K562 (cell line): ENCODE results near the gene BCAS3. TPM values are rescaled to one million over a fixed set of nuclear protein-coding genes. Genes with fewer than 3 reads are reported as not detected.

Source experiments
- ATAC-seq: fragments of 200-7000 bp; cut with Tn5 transposase; 3 replicates; pipeline ENCODE4 v1.9.1; 2020; ENCODE audit warnings: moderate library complexity
- BruUV-seq: library from RNA; stranded (reverse); fragments of 400-500 nt; replicated peaks from 2 replicates; lab custom pipeline; 2021; lab: Mats Ljungman, UMichigan
- CTCF ChIA-PET: fragments of 300-600 bp; formaldehyde crosslinking; extraction: SDS; loops from one replicate; lab custom pipeline; 2021; ENCODE audit warnings: low intra/inter-chr PET ratio; lab: Yijun Ruan, JAX
- POLR2A ChIA-PET: fragments of 300-600, 350-650 bp; sonication (Branson Sonifier 250); formaldehyde crosslinking; extraction: SDS; loops from one replicate; lab custom pipeline; 2021; ENCODE audit warnings: antibody characterized with exemption, inconsistent platforms; lab: Yijun Ruan, JAX
- DNase-seq, 4 experiments: peaks; one replicate each; pipeline versions ENCODE4 v3.0.0 to v3.0.0-alpha.2; 2011 to 2018; ENCODE audit warnings: low spot score in 3 of 4, mixed read lengths in 3 of 4; ENCODE audit errors: extremely low read depth in 1 of 4
- FAIRE-seq: peaks from 2 replicates; lab custom pipeline; 2011; peaks lifted over from hg19 to GRCh38; lab: Jason Lieb, UNC
- H2AFZ ChIP-seq: 2 replicates; pipeline ENCODE4 v1.6.0; 2011; ENCODE audit warnings: low read depth, low read length, control low read depth, inconsistent platforms
- H3K27ac ChIP-seq: fragments of 200-600 bp; 3 replicates; pipeline ENCODE4 v1.8.0; 2011; ENCODE audit warnings: low read depth, mild to moderate bottlenecking, control low read depth, inconsistent platforms, low read length, moderate library complexity, mixed read lengths; ENCODE audit errors: extremely low read depth
- H3K27me3 ChIP-seq, 2 experiments: fragments of 300-600 bp in 1 of 2; 2 replicates in 1 of 2; 3 replicates in 1 of 2; pipeline versions ENCODE4 v1.6.0 to v1.8.0; 2011; ENCODE audit warnings: inconsistent platforms in 2 of 2, low read length in 2 of 2, mild to moderate bottlenecking in 1 of 2, mixed read lengths in 1 of 2, moderate library complexity in 1 of 2; ENCODE audit not compliant: control insufficient read depth in 2 of 2, insufficient read depth in 2 of 2
- H3K36me3 ChIP-seq: fragments of 300-600 bp; 3 replicates; pipeline ENCODE4 v1.8.0; 2011; ENCODE audit warnings: mild to moderate bottlenecking, low read length, inconsistent platforms; ENCODE audit not compliant: control insufficient read depth, insufficient read depth
- H3K4me1 ChIP-seq, 2 experiments: fragments of 200-600 bp in 1 of 2; replicated peaks in 1 of 2; 2 replicates in 1 of 2; 3 replicates in 1 of 2; pipeline versions ENCODE4 v1.5.1 to v1.8.0; 2011; ENCODE audit warnings: inconsistent platforms in 2 of 2, low read length in 2 of 2, mild to moderate bottlenecking in 1 of 2, mixed read lengths in 1 of 2, moderate library complexity in 1 of 2; ENCODE audit not compliant: control insufficient read depth in 2 of 2, insufficient read depth in 2 of 2
- H3K4me2 ChIP-seq: 2 replicates; pipeline ENCODE4 v1.6.1; 2011; ENCODE audit warnings: low read length, control low read depth, inconsistent platforms, mixed read lengths; ENCODE audit not compliant: insufficient read depth
- H3K4me3 ChIP-seq: fragments of 200-600 bp; sonication (generic), shearing (Covaris generic); 2 replicates; pipeline ENCODE4 v1.5.1; 2016; ENCODE audit warnings: control low read depth, inconsistent platforms
- H3K79me2 ChIP-seq: fragments of 200-600 bp; 3 replicates; pipeline ENCODE4 v1.8.0; 2011; ENCODE audit warnings: low read length, inconsistent platforms; ENCODE audit not compliant: control insufficient read depth, insufficient read depth
- H3K9ac ChIP-seq, 2 experiments: 2 replicates each; pipeline versions ENCODE4 v1.6.0 to v1.6.1; 2011; ENCODE audit warnings: low read depth in 2 of 2, low read length in 2 of 2, control low read depth in 1 of 2, inconsistent platforms in 1 of 2, mild to moderate bottlenecking in 1 of 2, mixed read lengths in 1 of 2; ENCODE audit not compliant: insufficient read depth in 1 of 2
- H3K9me1 ChIP-seq: one replicate; pipeline ENCODE4 v1.6.0; 2011; ENCODE audit warnings: inconsistent platforms, mild to moderate bottlenecking, low read length, moderate library complexity; ENCODE audit not compliant: control insufficient read depth, insufficient read depth
- H3K9me3 ChIP-seq: replicated peaks from 2 replicates; pipeline ENCODE4 v1.5.1; 2011; ENCODE audit warnings: low read depth, low read length, inconsistent platforms; ENCODE audit not compliant: control insufficient read depth, insufficient read depth
- H4K20me1 ChIP-seq: replicated peaks from 2 replicates; pipeline ENCODE4 v1.6.1; 2011; ENCODE audit warnings: low read length, inconsistent platforms, mixed read lengths; ENCODE audit not compliant: control insufficient read depth, insufficient read depth
- BDP1 ChIP-seq: IDR thresholded peaks from 3 replicates; pipeline ENCODE4 v1.6.1; 2011; ENCODE audit not compliant: insufficient read length, insufficient read depth
- DDX20 ChIP-seq: fragments of 450-650 bp; IDR thresholded peaks from 2 replicates; pipeline ENCODE4 v1.6.1; 2016; ENCODE audit warnings: missing genetic modification characterization, low read depth, mild to moderate bottlenecking, missing compliant biosample characterization, moderate library complexity
- KAT7 ChIP-seq: sonication (generic); formaldehyde crosslinking; IDR thresholded peaks from 2 replicates; pipeline ENCODE4 v1.8.0; 2022; ENCODE audit warnings: missing genetic modification reagents, mild to moderate bottlenecking, borderline replicate concordance
- PTTG1 ChIP-seq: fragments of 450-650 bp; IDR thresholded peaks from 2 replicates; pipeline ENCODE4 v1.6.1; 2016; ENCODE audit warnings: low read depth, mild to moderate bottlenecking, missing genetic modification characterization, missing compliant biosample characterization
- ZNF707 ChIP-seq: fragments of 250-450 bp; sonication (Bioruptor Pico); conservative IDR thresholded peaks from 2 replicates; pipeline ENCODE4 v1.8.0; 2022; ENCODE audit warnings: inconsistent platforms, mild to moderate bottlenecking, moderate library complexity
- WGBS: fragments of 100-300 bp; shearing (Covaris generic); methylation state at CpG from one replicate; pipeline ENCODE4 v1.1.6; 2016; ENCODE audit warnings: low coverage, mixed read lengths; ENCODE audit not compliant: insufficient coverage; ENCODE audit errors: missing lambda C conversion rate; 5-methylcytosine and 5-hydroxymethylcytosine counted together
- in situ Hi-C: fragments of 300-500 bp; cut with MboI; formaldehyde crosslinking; loops from 4 replicates; pipeline ENCODE4 v1.15.0; 2018; ENCODE audit warnings: inconsistent platforms, mixed read lengths
- intact Hi-C: fragments of 100-400 bp; cut with micrococcal nuclease; formaldehyde crosslinking; loops from 2 replicates; pipeline ENCODE4 v1.14.2; 2022
- polyA plus RNA-seq, 8 experiments: library from polyadenylated mRNA; depleted of rRNA in 4 of 8; stranded (reverse) in 5 of 8; unstranded in 3 of 8; fragments of >200 nt; fragmentation: Nextera tagmentation in 2 of 8; fragmentation: Illumina TruSeq in 1 of 8; extraction: Ambion mirVana in 2 of 8; extraction: Trizol in 1 of 8; gene quantifications; 2 replicates each; pipeline versions ENCODE4 v1.2.1 to v1.2.3, GENCODE V29; 2011 to 2014; ENCODE audit warnings: inconsistent platforms in 1 of 8, missing spikeins in 1 of 8
- total RNA-seq, 7 experiments: library from RNA; depleted of rRNA in 6 of 7; stranded (reverse); fragments of >200 nt in 6 of 7; fragmentation: Illumina TruSeq in 2 of 7; extraction: Trizol in 2 of 7; gene quantifications; 2 replicates each; pipeline versions ENCODE4 v1.2.1 to v1.2.3, GENCODE V29; 2011 to 2021; ENCODE audit warnings: low replicate concordance in 1 of 7
- TF ChIP-seq, protein P1 (sequence below): fragments of 200-800 bp; sonication (Bioruptor generic); IDR thresholded peaks from 2 replicates; pipeline ENCODE4 v1.6.1; 2017; ENCODE audit warnings: missing genetic modification characterization, missing compliant biosample characterization
- TF ChIP-seq, protein P2 (sequence below): fragments of 250-450 bp; sonication (Bioruptor Pico); IDR thresholded peaks from 2 replicates; pipeline ENCODE4 v1.4.0; 2020; ENCODE audit warnings: borderline replicate concordance
- TF ChIP-seq, protein P3 (sequence below): sonication (generic); formaldehyde crosslinking; IDR thresholded peaks from 2 replicates; pipeline ENCODE4 v1.9.0; 2022; ENCODE audit warnings: mild to moderate bottlenecking, missing genetic modification reagents

BCAS3 gene
- total and polyA plus RNA-seq, 9 of the 15 experiments (the other 6 are each of a cell fraction or from before 2014, with no cell fraction given) = 1.9 to 5.5 (median 3.5) TPM

DNA sequence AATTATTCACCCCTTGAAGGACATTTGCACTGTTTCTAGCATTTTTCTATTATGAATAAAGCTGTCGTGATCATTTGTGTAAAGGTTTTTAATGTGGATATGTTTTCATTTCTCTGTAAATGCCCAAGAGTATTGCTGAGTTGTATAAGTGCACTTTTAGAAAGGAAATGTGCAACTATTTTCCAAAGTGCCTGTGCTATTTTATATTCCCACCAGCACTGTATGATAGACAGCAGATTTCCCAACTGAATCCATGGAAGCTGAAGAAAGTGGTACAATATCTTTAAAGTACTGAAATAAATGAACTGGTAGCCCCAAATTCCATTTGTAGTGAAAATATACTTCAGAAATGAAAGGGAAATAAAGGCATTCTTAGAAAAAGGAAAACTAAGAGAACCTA is 238.4 kb downstream of the BCAS3 start (continued):
- TF ChIP-seq, protein P1, sequence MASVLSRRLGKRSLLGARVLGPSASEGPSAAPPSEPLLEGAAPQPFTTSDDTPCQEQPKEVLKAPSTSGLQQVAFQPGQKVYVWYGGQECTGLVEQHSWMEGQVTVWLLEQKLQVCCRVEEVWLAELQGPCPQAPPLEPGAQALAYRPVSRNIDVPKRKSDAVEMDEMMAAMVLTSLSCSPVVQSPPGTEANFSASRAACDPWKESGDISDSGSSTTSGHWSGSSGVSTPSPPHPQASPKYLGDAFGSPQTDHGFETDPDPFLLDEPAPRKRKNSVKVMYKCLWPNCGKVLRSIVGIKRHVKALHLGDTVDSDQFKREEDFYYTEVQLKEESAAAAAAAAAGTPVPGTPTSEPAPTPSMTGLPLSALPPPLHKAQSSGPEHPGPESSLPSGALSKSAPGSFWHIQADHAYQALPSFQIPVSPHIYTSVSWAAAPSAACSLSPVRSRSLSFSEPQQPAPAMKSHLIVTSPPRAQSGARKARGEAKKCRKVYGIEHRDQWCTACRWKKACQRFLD = no peak
- TF ChIP-seq, protein P2, sequence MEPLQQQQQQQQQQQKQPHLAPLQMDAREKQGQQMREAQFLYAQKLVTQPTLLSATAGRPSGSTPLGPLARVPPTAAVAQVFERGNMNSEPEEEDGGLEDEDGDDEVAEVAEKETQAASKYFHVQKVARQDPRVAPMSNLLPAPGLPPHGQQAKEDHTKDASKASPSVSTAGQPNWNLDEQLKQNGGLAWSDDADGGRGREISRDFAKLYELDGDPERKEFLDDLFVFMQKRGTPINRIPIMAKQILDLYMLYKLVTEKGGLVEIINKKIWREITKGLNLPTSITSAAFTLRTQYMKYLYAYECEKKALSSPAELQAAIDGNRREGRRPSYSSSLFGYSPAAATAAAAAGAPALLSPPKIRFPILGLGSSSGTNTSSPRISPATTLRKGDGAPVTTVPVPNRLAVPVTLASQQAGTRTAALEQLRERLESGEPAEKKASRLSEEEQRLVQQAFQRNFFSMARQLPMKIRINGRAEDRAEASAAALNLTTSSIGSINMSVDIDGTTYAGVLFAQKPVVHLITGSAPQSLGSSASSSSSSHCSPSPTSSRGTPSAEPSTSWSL (CRISPR knock-in tag) = no peak
- TF ChIP-seq, protein P3, sequence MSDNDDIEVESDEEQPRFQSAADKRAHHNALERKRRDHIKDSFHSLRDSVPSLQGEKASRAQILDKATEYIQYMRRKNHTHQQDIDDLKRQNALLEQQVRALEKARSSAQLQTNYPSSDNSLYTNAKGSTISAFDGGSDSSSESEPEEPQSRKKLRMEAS (CRISPR knock-in tag) = no peak
- no peak for TF ChIP-seq PTTG1 (tag)

DNA sequence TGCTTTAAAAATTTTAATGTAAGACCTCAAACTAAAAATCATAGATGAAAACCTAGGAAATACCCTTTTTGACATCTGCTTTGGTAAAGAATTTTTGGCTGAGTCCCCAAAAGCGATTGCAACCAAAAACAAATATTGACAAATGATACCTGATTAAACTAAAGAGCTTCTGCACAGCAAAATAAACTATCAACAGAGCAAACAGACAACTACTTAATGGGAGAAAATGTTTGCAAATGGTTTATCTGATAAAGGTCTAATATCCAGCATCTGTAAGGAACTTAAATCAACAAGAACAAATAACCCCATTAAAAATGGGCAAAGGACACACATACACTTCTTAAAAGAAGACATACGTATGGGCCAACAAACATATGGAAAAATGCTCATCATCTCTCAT is 242.5 kb downstream of the BCAS3 start:
- H3K9ac ChIP-seq = no peak overlapping the region
- BruUV-seq = no TSS peak
- H3K9me1 ChIP-seq = no peaks in the 10 kb centered on the region
- H4K20me1 ChIP-seq = no peaks in the 10 kb centered on the region
- H3K4me2 ChIP-seq = no peak overlapping the region
- H3K27ac ChIP-seq = no peak overlapping the region
- ChIA-PET CTCF (no interaction called here), POLR2A (no interaction called here)
- no peak for FAIRE-seq
- 3% methylated on average over 2 of the region's 2 CpGs for WGBS
- no peaks in the 10 kb centered on the region for H3K4me1 ChIP-seq
- DNase-seq = no peak
- H3K9me3 ChIP-seq = no peaks in the 10 kb centered on the region; the same call in 1 of the 2 replicates
- no peaks in the 10 kb centered on the region for H3K79me2 ChIP-seq
- H3K27me3 ChIP-seq = peaks cover 3 to 4% of the 10 kb centered on the region in 2 experiments; a peak in 2 of 5 replicates
- in situ Hi-C loops (no loop called here), intact Hi-C loops (no loop called here)
- no peak for ATAC-seq
- H3K4me3 ChIP-seq = no peak overlapping the region
- no peaks in the 10 kb centered on the region for H3K36me3 ChIP-seq
- no peak overlapping the region for H2AFZ ChIP-seq
- TF ChIP-seq BDP1 = no peak
- no peak for TF ChIP-seq ZNF707 (CRISPR knock-in tag)
- no peak for TF ChIP-seq KAT7
- TF ChIP-seq DDX20 (tag) = no peak
